Measurements from ENCODE around the gene ENC1.

ENC1 gene

GRCh38 chr5:74630453-74631066 lies 10.0 kb downstream of the ENC1 start:
- no peak for DNase-seq

DNA sequence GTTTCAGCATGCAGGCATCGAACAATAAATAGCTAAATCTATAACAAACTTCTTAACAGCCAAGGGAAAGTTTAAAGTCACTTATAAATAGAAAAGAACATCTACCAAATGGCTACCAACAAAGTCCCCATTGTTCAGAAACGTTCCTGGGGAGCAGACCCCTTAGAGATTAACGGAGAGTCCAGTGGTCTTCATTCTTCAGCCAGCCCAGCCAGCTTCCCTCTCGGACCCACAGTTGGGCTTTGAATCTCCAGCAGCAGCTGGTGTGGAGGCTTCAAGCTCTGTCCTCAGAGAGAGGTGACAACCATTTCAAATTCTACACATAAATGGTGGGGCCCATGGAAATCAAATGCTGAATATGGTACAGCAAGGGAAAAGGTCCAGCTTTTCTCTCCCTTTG lies 11.2 kb downstream of the ENC1 start:
- DNase-seq, result no peak

- no peak for DNase-seq
Observed at GRCh38 chr5:74628359-74628758, 12.2 kb downstream of the ENC1 start.

DNA sequence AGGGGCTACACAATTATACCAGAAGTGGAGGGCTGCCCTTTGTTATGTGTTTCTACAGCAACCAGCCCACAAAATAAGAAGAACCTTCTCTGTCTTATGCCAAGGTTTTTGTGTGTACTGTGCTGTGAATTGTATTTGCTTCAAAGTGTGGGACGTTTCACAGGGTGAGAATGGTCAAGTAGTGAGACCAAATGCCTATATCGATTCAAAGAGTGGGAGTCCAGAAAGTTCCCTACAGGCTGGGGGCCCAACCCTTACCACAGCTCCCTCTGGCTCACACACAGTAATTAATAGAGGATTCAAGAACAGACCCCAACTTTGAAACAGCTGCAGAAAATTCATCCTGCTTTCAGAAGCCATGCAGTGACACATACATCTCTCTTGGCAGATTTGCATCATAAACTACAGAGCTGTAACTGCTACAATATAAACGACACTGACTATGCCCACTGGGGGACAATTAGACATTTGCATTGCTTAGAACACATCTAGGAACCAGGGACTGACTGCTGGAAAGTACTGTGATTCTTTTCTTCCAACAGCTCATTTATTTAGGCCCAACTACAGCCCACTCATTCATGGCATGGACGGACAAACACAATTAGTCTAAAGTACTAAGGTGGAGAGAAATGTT lies 12.8 kb downstream of the ENC1 start:
- DNase-seq, result no peak

DNA sequence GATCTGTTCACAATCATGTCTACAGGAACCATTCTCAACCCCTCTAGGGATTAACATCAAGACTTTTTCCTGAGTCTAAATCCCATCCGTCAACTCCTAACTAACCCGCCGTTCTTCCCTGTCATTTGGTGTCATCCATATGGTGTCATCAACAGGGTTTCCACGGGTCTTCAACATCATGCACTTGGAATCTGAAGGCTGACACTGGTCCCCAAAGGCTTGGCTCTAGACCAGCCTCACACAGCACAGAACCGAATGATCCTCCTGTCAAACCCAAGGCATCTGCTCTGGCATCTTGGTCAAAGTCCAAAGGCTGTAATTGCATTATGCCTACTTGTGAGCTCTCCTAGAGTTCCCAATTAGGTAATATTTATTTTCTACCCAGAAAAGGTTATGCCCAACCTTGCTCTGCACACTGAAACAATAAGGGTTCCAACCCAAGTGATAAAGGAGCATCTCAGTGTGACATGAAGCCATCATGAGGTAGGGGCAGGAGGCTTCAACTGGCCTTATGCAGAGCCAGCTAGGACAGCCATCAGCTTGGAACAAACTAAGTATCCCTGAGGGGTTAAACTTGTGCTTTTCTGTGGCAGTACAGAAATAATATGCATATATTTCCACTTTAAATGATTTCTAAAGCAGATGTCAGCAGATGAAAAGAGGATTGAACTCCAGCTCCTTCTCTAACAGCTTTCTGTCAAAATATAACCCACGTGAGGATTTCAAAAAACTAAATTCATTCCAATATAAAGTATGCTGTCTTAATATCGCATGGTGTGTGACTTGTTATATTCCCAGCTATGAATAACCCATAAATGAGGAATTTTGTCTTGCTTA lies 13.9 kb downstream of the ENC1 start:
- DNase-seq, result no peak

DNA sequence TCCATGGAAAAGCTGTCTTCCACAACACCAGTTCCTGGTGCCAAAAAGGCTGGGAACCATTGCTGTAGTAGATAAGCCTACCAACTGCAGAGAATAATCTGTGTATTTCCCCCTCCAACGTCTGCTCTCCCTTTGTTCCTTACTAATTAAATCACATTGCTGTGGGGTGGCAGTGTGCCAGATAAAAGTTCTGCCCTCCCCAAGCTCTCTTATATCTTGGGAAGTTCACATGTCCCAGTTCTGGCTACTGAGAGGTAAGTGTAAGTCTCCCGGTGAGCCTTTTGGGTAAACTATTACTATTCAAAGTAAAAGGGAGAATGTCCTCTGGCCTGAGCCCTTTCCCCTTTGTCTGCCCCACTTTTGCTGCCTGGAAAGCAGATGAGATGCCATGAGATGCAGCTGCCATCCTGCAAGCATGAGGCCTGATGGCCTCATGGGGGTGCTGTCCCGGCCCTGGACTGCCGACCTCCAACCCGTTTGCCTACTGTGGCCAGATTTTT lies 14.7 kb downstream of the ENC1 start:
- DNase-seq, result no peak

DNA sequence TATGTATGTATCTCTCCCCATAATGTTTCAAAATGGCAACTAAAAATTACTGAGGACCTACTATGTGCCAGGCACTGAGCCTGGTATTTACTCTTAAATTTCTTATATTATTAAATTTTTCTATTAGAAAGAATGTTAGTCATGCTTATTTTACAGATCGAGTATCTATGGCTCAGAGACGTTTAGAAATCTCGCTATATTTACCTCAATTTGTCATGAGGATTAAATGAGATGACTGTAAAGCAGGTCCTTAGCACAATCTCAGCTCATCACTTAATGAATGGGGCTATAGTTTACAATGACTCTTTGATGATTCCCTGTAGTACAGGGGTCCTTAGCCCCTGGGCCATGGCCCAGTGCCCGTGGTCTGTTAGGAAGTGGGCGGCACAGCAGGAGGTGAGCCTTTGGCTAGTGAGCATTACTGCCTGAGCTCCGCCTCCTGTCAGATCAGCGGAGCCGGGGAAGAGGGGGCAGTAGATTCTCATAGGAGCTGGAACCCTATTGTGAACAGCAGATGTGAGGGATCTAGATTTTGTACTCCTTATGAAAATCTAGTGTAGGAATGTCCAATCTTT lies 15.5 kb downstream of the ENC1 start:
- no peak for DNase-seq

- no peak for DNase-seq
Observed at GRCh38 chr5:74624501-74624900, 16.0 kb downstream of the ENC1 start.

DNA sequence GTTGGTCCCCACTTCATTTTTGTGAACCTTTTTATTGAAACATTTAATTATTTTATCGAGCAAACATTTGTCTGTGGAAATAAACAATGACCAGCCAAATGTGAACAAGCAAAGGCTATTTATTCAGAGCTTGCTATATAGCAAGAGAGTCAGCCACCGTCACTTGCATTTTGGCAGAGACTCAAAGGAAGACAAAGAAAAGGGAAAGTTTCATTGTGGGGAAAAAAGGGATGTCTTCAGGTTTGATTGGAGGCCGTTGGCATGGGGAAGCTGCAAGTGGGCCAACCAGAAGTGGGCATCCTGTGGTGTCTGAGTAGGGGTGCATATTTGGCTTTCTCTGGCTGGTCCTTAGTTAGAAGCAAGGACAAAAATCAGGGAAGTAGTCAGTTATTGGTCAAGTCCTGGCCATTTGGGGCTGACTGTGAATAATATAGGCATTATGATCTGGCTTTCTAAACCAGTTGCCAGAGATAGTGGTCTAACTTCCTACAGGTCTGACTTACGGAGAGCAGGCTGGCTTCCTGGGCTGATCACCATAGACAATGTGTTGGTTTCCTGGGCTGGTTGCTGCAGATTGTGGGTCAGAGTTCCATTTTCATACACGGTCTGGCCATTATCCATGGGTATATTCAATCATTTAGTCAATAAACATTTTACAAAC lies 16.6 kb downstream of the ENC1 start:
- no peak for DNase-seq

DNA sequence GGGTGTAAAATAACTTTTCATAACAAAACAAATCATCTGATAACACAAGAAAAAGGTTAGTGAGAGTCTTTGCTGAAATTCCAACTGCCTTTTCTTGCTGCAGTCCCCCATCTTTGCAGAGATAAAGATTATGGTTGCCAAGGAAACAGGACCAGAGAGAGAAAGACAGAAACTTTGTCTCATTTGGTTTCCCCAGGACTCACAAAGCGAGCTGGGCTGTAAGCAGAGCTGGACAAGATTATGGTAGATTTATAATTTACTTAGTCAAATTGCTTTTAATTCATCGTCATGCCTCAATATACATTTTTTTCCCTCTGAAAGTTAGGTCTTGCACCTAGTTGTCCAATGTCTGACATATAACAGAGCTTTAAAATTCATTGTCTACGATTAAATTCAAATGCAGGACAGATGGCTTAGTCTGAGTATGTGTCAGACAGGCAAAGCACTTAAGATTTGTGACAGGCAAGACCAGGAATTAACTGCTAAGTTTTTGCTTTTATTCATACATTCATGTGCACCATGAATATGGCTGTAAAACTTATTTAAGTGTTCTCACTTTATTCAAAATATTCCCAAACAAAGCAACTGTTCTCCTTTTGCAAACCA lies 17.4 kb downstream of the ENC1 start:
- no peak for DNase-seq

DNA sequence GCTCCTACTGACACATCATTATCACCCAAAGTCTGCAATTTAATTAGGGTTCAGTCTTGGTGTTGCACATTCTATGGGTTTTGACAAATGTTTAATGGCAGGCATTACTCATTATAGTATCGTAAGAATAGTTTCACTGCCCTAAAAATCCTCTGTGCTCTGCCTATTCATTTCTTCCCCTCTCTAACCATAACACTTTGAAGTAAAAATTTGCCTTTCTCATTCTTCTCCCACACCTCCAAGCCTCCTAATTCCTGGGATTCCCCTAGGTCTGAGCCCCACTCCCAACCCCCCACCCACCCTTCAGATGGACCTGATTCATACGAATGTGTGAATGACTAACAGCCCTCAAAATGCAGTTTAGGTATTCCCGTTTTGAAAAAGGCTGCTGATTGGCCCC lies 18.4 kb downstream of the ENC1 start:
- DNase-seq, result no peak

DNA sequence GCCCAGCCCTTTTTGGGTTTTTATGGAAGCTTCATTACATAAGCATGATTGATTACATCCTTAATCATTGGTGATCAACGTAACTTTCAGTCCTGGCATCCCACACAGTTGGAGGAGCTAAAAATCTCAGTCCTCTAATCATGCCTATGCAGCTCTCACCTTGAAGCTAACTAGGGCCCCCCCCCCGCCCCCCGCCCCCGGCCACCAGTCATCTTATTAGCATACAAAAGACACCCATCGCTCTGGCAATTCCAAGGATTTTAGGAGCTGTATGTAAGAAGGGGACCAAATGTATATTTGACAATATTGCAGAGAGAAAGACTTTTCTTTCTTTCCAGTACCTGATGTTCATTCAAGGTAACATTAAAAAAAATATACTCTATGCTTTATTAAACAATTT lies 19.0 kb downstream of the ENC1 start:
- no peak for DNase-seq

- no peak for DNase-seq
Observed at GRCh38 chr5:74619308-74619707, 21.2 kb downstream of the ENC1 start.

DNA sequence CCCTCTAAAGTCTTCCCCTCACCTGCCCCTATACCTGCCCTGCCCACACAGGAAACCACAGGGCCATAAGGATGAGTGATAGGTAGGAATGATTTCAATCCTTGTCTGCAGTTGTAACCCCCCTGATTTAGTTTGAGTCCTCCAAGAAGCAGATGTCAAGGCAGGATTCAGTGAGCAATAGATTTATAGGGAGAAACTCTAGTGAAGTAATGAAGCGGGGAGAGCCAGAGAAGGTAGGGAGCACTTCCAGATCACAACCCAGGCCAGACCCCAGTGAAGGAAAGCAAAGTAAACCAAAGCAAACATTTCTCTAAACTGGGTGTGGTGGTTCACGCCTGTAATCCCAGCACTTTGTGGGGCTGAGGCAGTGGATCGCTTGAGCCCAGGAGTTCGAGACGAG lies 22.4 kb downstream of the ENC1 start:
- no peak for DNase-seq

- no peak for DNase-seq
Observed at GRCh38 chr5:74617202-74617601, 23.3 kb downstream of the ENC1 start.

- DNase-seq, result no peak
Observed at GRCh38 chr5:74616236-74617146, 24.0 kb downstream of the ENC1 start.

DNA sequence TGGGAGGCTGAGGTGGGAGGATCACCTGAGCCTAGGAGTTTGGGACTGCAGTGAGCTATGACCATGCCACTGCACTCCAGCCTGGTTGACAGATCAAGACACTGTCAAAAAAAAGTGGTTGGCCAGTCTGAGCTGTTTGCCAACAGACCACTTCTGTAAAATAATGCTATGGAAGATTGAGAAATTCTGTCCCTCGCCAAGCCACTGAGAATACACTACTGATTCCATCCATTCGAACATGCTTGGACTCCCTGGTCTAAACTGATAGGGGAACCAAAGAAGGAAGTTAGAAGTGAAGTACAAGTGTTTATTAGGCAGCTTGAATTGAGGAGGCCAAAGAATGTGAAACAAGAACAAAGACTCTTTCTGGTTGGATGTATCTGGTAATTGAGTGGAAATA lies 27.2 kb downstream of the ENC1 start:
- DNase-seq, result no peak

DNA sequence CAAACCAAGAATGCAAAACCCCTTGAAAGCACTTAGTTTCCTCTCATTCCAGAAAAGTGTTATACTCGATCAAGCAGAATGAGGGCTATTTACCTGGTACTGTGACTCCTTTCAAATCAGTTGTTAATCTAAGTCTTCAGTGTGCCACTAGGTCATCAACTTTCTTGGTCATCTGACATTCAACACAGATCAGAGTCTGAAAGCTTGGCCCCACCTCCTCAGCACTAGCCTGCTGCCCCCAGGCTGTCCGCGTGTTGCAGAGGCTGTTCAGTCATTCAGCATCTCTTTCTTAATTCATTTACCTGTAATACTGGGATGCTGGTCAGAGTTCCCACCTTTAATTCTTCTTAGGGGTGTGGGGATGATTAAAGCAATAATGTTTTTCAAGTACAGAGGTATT lies 28.5 kb downstream of the ENC1 start:
- DNase-seq, result no peak

- no peak for DNase-seq
Observed at GRCh38 chr5:74608736-74609601, 31.6 kb downstream of the ENC1 start.

DNA sequence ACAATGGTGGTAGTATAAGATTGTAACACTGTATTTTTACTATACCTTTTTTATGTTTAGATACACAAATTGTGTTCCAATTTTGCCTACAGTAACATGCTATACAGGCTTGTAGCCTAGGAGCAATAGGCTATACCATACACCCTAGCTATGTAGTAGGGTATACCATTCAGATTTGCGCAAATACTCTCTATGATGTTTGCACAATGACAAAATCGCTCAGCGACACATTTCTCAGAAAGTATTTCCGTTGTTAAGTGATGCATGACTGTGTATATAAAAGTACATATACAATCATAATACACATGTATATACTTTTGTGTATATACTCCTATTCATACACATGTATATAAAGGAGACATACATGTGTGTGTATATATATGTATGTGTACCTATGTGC lies 34.8 kb downstream of the ENC1 start:
- DNase-seq, result no peak

DNA sequence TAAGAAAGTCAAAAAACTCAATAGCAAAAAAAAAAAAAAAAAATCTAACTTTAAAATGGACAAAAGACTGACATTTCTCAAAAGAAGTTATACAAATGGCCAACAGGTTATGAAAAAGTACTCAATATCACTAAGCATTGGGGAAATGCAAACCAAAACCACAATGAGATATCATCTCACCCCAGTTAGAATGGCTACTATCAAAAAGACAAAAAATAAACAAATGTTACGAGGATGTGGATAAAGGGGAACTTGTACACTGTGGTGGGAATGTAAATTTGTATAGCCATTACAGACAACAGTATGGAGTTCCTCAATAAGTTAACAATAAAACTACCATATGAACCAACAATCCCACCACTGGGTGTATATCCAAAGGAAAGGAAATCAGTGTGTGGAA lies 37.2 kb downstream of the ENC1 start:
- DNase-seq, result no peak
